ENCODE results near the gene PDILT.

The PDILT gene

GRCh38 chr16:20388854-20389253, 15.7 kb downstream of the PDILT start:
- TF ChIP-seq TAF1 (IDR thresholded peaks at IDR 0.05; ENCODE audit: borderline replicate concordance, insufficient read depth, low read length) (no peak), FOXP2 (optimal IDR thresholded peaks at IDR 0.05; ENCODE audit: borderline replicate concordance, extremely low read depth, extremely low read length, insufficient read depth) (no peak), POLR2AphosphoS5 (IDR thresholded peaks at IDR 0.05; ENCODE audit: low read depth, low read length) (no peak), SIN3A (IDR thresholded peaks at IDR 0.05; ENCODE audit: borderline replicate concordance, insufficient read depth, low read length) (no peak)
- TF ChIP-seq, protein P1, sequence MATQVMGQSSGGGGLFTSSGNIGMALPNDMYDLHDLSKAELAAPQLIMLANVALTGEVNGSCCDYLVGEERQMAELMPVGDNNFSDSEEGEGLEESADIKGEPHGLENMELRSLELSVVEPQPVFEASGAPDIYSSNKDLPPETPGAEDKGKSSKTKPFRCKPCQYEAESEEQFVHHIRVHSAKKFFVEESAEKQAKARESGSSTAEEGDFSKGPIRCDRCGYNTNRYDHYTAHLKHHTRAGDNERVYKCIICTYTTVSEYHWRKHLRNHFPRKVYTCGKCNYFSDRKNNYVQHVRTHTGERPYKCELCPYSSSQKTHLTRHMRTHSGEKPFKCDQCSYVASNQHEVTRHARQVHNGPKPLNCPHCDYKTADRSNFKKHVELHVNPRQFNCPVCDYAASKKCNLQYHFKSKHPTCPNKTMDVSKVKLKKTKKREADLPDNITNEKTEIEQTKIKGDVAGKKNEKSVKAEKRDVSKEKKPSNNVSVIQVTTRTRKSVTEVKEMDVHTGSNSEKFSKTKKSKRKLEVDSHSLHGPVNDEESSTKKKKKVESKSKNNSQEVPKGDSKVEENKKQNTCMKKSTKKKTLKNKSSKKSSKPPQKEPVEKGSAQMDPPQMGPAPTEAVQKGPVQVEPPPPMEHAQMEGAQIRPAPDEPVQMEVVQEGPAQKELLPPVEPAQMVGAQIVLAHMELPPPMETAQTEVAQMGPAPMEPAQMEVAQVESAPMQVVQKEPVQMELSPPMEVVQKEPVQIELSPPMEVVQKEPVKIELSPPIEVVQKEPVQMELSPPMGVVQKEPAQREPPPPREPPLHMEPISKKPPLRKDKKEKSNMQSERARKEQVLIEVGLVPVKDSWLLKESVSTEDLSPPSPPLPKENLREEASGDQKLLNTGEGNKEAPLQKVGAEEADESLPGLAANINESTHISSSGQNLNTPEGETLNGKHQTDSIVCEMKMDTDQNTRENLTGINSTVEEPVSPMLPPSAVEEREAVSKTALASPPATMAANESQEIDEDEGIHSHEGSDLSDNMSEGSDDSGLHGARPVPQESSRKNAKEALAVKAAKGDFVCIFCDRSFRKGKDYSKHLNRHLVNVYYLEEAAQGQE (IDR thresholded peaks at IDR 0.05; ENCODE audit: insufficient read depth in 1 of 2, low read depth in 2 of 2, low read length in 2 of 2), result no peak

DNA sequence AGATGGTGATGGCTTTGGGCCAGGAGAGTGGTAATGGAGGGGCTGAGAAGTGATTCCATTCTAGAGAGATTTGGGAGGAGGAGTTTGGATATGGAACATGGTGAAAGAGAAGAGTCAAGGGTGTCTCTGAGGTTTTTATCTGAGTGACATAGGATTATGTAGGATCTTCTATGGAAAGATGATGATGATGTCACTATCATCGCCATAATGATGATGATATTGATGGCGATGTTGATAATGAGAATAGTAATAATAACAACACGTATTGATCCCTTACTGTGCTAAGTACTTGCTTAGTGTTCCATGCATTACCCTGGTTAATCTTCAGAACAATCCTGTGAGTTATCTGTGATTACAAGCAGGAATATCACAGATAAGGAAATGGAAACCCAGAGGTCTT, 16.6 kb downstream of the PDILT start:
- TF ChIP-seq POLR2AphosphoS5 (IDR thresholded peaks at IDR 0.05; ENCODE audit: low read depth, low read length) (no peak), SIN3A (IDR thresholded peaks at IDR 0.05; ENCODE audit: borderline replicate concordance, insufficient read depth, low read length) (no peak), FOXP2 (optimal IDR thresholded peaks at IDR 0.05; ENCODE audit: borderline replicate concordance, extremely low read depth, extremely low read length, insufficient read depth) (no peak), TAF1 (IDR thresholded peaks at IDR 0.05; ENCODE audit: borderline replicate concordance, insufficient read depth, low read length) (no peak)
- TF ChIP-seq, protein P1 (IDR thresholded peaks at IDR 0.05; ENCODE audit: insufficient read depth in 1 of 2, low read depth in 2 of 2, low read length in 2 of 2), result no peak

- no peak for TF ChIP-seq TAF1 (IDR thresholded peaks at IDR 0.05; ENCODE audit: borderline replicate concordance, insufficient read depth, low read length)
- TF ChIP-seq, protein P1 (IDR thresholded peaks at IDR 0.05; ENCODE audit: insufficient read depth in 1 of 2, low read depth in 2 of 2, low read length in 2 of 2), result no peak
- TF ChIP-seq FOXP2 (optimal IDR thresholded peaks at IDR 0.05; ENCODE audit: borderline replicate concordance, extremely low read depth, extremely low read length, insufficient read depth), result no peak
- no peak for TF ChIP-seq SIN3A (IDR thresholded peaks at IDR 0.05; ENCODE audit: borderline replicate concordance, insufficient read depth, low read length)
- TF ChIP-seq POLR2AphosphoS5 (IDR thresholded peaks at IDR 0.05; ENCODE audit: low read depth, low read length), result no peak
These were observed 18.4 kb downstream of the PDILT start for GRCh38 chr16:20385844-20386832.

DNA sequence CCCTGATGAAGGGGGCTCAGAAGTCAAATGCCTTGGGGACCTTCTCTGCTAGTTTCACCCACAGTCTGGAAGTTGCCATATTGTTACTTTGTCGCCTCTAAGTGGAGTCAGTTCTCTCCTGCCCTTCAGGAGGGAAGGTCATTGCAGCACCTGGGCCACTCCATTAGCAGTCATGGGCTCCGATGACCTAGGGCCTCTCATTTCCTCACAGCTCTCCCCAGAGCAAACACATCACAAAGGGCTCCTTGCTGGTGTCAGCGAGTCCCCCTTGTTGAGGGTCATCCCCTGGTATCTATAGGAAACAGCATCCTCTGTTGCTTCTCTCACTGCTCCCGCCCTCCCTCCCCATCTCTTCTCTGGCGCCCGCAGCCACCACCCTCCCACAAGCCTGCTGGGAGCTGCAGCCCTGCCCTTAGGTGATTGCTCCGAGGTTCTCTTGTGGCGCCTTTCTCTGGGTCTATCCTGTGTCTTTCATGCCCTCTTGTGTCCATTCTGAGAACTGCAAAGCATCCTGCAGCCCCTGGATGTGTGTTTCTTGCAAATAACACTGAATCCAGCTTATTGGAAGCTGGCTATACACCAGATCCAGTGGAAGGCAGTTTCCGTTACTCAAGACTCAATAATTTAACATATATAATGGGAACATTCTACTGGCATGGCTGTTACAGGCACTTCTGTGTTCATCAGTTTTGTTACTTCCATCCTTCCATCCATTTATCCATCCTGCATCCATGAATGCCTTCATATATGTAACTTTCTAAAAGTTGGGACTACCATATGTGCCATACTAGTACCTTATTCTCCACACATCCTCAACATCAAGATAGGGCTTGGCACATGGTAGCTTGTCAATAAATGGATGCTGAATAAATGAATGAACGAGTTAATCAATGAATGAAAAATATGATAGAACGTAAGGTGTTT, 21.2 kb downstream of the PDILT start:
- no peak for TF ChIP-seq POLR2AphosphoS5 (IDR thresholded peaks at IDR 0.05; ENCODE audit: low read depth, low read length)
- no peak for TF ChIP-seq SIN3A (IDR thresholded peaks at IDR 0.05; ENCODE audit: borderline replicate concordance, insufficient read depth, low read length)
- no peak for TF ChIP-seq TAF1 (IDR thresholded peaks at IDR 0.05; ENCODE audit: borderline replicate concordance, insufficient read depth, low read length)
- TF ChIP-seq, protein P1 (IDR thresholded peaks at IDR 0.05; ENCODE audit: insufficient read depth in 1 of 2, low read depth in 2 of 2, low read length in 2 of 2), result no peak
- no peak for TF ChIP-seq FOXP2 (optimal IDR thresholded peaks at IDR 0.05; ENCODE audit: borderline replicate concordance, extremely low read depth, extremely low read length, insufficient read depth)

All from PFSK-1 (cell line).